Gastroesophageal sphincter (tissue), 3 donors: Measurements from ENCODE around the gene EIPR1.

Experiments used
- EP300 ChIP-seq: sonication (generic); formaldehyde crosslinking; IDR thresholded peaks from one replicate; pipeline ENCODE4 v1.6.1; 2017; ENCODE audit warnings: antibody characterized with exemption, mild to moderate bottlenecking
- POLR2A ChIP-seq, 2 donors: fragments of 450-650 bp; IDR thresholded peaks; one replicate each; pipeline ENCODE4 v1.6.1; 2017; ENCODE audit warnings: antibody characterized with exemption in 2 of 2, mild to moderate bottlenecking in 2 of 2, moderate library complexity in 1 of 2
- TF ChIP-seq, protein P1 (sequence below), 4 experiments: fragments of 200-600 bp in 2 of 4; fragments of 450-650 bp in 2 of 4; sonication (generic) in 1 of 4; IDR thresholded peaks; one replicate each; pipeline ENCODE4 v1.5.1; 2017 to 2019; ENCODE audit warnings: antibody characterized with exemption in 4 of 4, mild to moderate bottlenecking in 2 of 4, moderate library complexity in 2 of 4

DNA sequence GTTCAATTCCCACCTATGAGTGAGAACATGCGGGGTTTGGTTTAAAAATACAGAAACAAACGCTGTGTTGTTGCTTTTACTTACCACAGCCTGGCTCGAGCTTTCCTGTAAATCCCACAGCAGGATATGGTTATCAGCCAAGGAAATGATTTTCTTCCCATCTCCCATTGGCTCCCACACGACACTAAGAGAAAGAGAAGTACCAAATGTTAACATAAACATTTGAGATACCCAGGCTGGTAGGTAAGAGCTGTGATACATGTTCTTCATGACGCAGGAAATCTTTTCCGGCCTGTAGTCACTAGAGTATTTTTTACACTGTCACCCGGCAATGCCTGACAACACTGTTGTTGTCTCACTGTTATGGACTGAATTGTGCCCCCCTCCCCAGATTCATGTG, 163.6 kb downstream of the EIPR1 start:
- TF ChIP-seq POLR2A (IDR thresholded peaks at IDR 0.05) = no peak
- TF ChIP-seq EP300 = no peak
- TF ChIP-seq, protein P1, sequence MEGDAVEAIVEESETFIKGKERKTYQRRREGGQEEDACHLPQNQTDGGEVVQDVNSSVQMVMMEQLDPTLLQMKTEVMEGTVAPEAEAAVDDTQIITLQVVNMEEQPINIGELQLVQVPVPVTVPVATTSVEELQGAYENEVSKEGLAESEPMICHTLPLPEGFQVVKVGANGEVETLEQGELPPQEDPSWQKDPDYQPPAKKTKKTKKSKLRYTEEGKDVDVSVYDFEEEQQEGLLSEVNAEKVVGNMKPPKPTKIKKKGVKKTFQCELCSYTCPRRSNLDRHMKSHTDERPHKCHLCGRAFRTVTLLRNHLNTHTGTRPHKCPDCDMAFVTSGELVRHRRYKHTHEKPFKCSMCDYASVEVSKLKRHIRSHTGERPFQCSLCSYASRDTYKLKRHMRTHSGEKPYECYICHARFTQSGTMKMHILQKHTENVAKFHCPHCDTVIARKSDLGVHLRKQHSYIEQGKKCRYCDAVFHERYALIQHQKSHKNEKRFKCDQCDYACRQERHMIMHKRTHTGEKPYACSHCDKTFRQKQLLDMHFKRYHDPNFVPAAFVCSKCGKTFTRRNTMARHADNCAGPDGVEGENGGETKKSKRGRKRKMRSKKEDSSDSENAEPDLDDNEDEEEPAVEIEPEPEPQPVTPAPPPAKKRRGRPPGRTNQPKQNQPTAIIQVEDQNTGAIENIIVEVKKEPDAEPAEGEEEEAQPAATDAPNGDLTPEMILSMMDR (IDR thresholded peaks at IDR 0.05) = no peak
